Thyroid gland (tissue), 4 donors: Measurements from ENCODE around the gene NR3C1.

Source experiments
- CTCF ChIP-seq, 6 experiments: fragments of 200-600 bp in 3 of 6; fragments of 450-650 bp in 3 of 6; sonication (generic) in 3 of 6; IDR thresholded peaks; one replicate each; pipeline ENCODE4 v1.5.1; 2016 to 2019; ENCODE audit warnings: antibody characterized with exemption in 6 of 6, mild to moderate bottlenecking in 2 of 6, inconsistent platforms in 1 of 6, moderate library complexity in 1 of 6
- POLR2A ChIP-seq, 2 donors: fragments of 450-650 bp; IDR thresholded peaks; one replicate each; pipeline ENCODE4 v1.6.1; 2017; ENCODE audit warnings: antibody characterized with exemption in 2 of 2, mild to moderate bottlenecking in 2 of 2, moderate library complexity in 1 of 2

GRCh38 chr5:143373076-143373475, 30.4 kb downstream of the NR3C1 start:
- TF ChIP-seq POLR2A (IDR thresholded peaks at IDR 0.05) (no peak), CTCF (IDR thresholded peaks at IDR 0.05) (no peak)
